GM04503 (cell line): ENCODE results near the gene ERGIC2.

Experiments
- DNase-seq: peaks from one replicate; pipeline ENCODE4 v3.0.0-alpha.2; 2012; ENCODE audit warnings: low read depth

The ERGIC2 gene

DNA sequence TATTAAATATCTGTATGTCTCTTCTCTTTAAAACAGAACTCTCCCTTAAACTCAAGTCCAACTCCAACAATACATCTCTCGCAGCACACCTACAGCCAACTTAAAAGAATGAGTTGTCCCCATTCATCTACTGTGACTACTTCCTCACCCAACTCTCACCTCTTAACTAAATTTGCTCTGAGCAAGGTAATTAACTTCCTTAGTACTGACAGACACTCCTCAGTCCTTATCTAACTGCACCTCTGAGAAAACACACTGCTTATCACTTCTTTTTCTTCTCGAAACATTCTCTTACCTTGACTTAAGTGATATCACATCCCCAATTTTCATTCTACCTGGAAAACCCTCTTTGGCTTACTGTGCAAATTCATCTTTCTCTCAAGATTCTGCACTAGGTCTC, 7.0 kb downstream of the ERGIC2 start:
- DNase-seq: no peak

- DNase-seq: no peak
Measured at GRCh38 chr12:29365091-29365490, 15.9 kb downstream of the ERGIC2 start.

DNA sequence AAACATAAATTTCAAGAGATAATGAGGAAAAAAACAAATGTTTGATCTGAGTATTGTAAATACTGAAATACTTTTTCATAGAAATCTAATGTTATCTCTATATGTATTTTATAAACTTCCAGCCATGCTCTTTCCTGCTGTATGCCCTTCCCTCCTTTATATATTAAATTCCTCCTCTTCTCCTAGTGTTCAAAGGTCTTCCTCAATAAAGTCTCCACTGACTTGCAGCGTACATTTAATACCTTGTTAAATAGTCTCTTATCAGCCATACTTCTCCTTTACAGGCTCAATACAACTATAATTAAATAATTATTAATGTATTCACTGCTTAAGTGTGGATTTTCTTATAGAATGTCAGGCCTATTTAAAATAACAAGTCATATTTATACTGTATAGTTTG, 26.0 kb downstream of the ERGIC2 start:
- no peak for DNase-seq

GRCh38 chr12:29350080-29350479, 30.9 kb downstream of the ERGIC2 start:
- peak; percentile 22 for DNase-seq

DNA sequence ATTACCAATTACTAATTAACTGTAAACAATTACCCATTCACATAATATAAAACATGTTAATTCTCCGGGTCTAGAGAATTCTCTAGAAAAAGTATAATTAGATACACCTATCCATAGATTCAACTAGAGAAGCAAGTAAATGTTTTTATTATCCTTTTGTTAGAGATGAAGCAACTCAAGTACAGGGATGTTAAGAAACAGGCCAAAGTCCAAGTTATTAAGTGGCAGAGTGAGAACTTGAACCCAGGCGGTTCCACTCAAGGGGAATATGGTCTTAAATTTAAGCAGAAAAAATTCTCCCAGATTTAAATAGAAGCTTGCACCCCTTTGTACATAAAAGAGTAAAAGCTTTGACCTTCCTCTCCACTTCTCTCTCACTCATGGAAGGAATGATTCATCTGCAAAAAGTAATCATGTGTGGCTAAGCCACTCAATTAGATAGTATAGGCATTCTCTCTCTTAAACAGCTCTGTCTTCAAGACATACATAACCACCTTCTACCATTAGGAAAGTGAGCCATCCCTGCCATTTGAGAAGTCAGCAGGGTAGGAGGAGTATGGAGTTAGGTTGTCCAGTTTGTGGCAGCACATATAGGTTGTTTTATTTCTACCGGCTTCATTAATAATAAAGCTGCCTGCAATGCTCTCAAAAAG, 34.1 kb downstream of the ERGIC2 start:
- no peak for DNase-seq

DNA sequence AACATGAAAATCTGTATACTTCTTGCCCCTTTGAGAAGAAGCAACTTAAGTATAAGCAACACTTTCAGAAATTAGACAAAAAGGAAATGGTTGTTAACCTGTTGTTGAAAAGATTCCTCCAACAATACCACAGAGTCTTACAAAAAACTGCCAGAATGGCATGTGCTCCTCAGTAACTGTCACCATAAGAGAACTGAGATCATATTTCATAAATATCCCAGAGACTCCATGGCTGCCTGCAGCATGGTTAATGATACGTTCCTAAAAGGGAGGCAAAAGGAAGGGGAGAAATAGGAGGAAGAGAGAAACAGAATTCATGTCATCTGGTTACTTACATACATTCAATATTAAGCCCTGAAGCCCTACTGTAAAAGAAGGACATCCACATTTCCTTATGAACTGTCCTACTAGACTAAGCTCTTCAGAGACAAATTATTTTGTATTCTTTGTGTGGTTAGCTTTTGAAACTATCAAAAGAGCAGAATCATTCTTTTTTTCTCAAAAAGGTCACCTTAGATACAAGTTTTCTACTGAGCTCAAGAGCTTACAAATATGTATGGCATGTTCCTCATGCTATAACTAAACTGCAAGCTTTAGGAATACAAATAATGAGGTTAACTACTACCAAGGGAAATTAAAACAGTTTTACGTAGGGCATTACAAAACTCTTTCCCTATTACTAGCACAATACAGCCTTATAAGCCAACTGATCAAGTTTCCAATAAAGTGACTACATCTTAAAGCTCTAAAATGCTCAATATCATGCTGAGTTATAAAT, 37.8 kb downstream of the ERGIC2 start:
- no peak for DNase-seq

DNA sequence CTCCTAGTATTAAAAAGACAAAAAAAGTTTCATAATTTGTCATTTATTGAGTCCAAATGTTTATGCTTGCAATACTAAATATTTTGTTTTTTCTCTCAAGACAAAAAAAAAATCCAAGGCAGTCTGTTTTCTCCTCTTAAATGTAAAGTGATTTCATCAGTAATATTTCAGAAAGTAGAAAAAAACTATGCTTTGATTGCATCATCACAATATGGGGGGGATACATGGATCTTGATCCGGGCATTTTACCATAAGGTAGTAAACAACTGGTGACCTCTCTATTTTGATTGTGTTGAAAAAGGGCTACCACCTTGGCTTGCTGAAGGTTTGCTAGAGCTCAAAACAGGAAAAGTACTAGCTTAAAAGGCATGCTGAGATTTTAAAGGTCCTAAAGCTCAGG, 43.6 kb downstream of the ERGIC2 start:
- DNase-seq: no peak

- no peak for DNase-seq
Measured at GRCh38 chr12:29334937-29335336, 46.0 kb downstream of the ERGIC2 start.

DNA sequence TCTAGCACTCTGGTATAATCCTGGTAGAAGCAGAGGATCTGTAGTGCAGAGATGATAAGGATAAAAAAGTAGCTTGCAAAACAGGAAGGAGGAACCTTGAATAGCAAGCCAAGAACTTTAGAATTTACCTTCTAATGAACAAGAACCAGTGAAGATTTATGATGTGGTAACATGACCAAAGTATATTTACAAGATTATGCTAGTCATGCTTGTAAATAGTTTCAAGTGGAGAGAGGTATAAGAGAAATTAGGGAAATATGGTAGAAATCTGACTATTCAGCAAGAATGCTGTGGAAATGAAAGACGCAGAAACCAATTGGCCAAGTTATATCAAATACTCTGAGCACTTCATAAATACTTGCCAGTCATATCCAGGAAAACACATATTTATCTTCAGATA, 47.8 kb downstream of the ERGIC2 start:
- no peak for DNase-seq

DNA sequence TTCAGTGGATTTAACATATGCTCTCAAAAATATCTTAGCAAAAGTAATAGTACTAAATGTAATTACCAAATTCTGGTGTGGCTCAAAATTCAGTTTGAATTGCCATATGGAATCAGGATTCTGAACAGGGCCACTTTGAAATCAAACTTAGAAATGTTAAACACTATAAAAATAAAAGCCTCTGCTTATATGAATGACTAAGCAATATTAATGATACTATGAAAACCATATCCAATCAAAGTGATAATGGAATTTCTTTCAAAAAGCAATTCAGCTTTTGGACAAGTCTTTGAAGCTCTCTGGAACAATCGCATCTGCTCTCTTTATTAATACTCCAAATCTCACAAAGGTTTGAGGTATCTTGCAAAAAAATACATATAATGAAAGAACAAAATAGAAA, 51.6 kb downstream of the ERGIC2 start:
- DNase-seq: no peak

GRCh38 chr12:29322157-29322556, 58.8 kb downstream of the ERGIC2 start:
- no peak for DNase-seq

DNA sequence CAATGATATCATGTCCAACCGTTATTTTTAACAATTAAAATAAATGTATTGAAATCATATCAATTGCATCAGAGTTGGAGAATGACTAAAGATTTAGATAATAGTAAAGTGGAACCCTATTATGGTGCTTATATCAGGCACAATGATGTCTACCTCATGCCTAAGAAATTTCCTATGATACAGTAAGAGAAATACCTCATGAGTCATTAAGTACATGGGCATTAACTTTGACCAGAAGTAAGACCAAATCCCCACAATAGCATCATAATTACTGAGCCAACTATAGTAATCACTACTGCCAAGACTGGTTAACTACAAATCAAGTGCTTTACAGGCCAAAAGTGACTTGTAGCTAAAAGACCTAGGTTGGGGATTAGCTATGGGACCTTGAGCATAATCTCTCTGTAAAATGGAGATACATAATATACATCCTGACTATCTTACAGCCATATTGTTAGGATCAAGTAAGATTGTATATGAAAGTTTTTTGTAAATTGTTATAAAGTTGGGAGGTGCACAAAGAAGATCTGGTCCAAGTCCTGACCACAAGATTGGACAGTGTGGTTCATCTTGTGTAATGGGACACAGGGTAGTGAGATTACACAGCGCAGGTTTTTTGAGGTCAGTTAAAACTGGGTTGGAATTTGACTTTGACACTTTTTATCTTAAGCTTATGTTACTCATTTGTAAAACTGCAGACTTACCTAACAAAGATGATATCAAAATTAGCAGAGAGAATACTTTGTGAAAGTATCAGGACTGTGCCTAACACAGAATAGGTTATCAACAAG, 60.5 kb downstream of the ERGIC2 start:
- DNase-seq: peak; percentile 69

- DNase-seq: no peak
Measured at GRCh38 chr12:29317556-29318363, 63.2 kb downstream of the ERGIC2 start.

- DNase-seq: peak; percentile 21
Measured at GRCh38 chr12:29316752-29317151, 64.2 kb downstream of the ERGIC2 start.

- no peak for DNase-seq
Measured at GRCh38 chr12:29314416-29314815, 66.6 kb downstream of the ERGIC2 start.

GRCh38 chr12:29310899-29311298, 70.1 kb downstream of the ERGIC2 start:
- no peak for DNase-seq

- no peak for DNase-seq
Measured at GRCh38 chr12:29309320-29309902, 71.6 kb downstream of the ERGIC2 start.

DNA sequence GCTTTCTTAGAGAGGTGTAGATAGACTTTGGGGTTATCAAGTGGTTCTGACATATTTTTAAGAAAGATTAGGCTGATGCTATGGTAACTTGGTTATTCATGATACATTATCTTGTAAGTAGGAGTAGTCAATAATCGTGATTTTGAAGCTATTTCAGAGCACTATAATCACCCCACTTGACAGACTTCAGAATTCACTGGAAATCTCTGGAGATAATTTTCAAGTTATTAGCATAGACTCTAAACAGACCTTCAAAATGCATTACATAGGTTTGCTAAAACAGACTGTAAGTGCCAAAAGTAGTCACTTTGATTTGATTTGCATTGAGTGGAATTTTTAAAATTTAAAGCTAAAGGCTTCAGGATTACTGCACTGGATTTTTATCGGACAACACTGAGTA, 74.3 kb downstream of the ERGIC2 start:
- no peak for DNase-seq

- DNase-seq: no peak
Measured at GRCh38 chr12:29306266-29306665, 74.7 kb downstream of the ERGIC2 start.

- DNase-seq: no peak
Measured at GRCh38 chr12:29304388-29304787, 76.6 kb downstream of the ERGIC2 start.

DNA sequence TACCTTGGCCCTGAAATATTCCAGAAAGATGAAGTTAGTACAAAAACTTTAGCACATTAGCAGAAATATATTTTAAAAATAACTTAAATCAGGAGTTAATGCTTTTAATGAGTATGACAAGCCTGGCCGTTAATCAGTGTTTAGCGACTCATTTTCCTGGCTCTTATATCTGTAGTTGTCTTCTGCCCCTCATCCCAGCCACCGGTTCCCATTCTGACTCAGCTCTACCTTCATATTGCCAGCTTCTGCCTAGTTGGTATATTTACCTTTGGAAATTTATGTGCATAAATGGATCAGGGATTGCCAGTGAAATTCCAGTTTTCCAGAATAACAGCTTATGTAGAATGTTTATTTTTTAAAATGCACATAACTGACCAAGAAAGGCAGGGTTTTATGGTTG, 79.9 kb downstream of the ERGIC2 start:
- no peak for DNase-seq

DNA sequence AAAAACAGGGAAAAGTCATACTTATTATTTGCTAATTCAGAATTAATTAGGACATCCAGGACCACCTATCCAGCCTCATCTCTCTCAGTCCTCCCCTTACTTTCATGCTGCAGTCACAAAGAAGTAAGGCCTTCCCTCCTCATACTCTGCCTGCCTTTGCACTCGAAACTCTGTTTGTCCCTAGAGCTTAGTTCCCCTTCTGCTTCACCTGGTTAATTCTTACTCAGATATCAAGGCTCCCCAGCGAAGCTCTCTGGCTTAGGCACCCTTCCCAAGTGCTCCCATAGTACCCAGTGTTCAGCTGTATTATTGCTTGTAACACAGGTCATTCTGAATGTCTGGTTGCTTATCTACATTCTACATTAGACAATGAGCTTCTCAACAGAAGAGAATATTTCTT, 81.3 kb downstream of the ERGIC2 start:
- DNase-seq: no peak
